ENCODE data around the gene ZNF436. TPM values are rescaled to one million over a fixed set of nuclear protein-coding genes. Genes with fewer than 3 reads are reported as not detected.

ZNF436 gene
- total and polyA plus RNA-seq, 3 donors from 2014 or later = 24.6 to 29.0 (median 26.7) TPM

DNA sequence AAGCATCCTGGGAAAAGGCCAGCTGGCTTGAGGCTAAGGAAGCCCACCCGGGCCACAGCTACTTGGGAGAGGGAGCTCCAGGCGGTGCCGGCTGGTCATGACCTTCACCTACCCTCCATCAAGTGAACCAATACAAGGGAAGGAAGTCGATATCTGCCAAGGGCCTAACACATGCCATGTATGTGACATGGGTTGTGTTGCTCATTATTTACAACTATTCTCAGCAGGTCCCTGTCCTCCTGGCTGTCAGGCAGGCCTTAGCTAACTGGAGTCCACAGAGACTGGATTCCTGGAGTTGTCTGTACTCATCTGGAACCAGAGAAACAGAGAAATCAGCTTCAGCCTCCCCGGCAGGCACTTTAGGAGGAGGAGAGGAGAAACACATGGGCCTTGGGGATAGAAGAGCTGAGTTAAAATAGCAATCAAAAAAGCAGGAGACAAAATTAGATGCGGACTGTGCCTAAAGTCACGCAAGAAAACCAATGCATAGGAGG lies 39.2 kb upstream of the ZNF436 start:
- no peak for DNase-seq
- intact Hi-C loops (cut with DNase I; ENCODE audit: low total_unique reads) = no loop called here
- no peak overlapping the region for H3K4me3 ChIP-seq
- 57 to 62% methylated on average over 7 of the region's 7 CpGs for WGBS, 2 donors
- TF ChIP-seq, protein P1, sequence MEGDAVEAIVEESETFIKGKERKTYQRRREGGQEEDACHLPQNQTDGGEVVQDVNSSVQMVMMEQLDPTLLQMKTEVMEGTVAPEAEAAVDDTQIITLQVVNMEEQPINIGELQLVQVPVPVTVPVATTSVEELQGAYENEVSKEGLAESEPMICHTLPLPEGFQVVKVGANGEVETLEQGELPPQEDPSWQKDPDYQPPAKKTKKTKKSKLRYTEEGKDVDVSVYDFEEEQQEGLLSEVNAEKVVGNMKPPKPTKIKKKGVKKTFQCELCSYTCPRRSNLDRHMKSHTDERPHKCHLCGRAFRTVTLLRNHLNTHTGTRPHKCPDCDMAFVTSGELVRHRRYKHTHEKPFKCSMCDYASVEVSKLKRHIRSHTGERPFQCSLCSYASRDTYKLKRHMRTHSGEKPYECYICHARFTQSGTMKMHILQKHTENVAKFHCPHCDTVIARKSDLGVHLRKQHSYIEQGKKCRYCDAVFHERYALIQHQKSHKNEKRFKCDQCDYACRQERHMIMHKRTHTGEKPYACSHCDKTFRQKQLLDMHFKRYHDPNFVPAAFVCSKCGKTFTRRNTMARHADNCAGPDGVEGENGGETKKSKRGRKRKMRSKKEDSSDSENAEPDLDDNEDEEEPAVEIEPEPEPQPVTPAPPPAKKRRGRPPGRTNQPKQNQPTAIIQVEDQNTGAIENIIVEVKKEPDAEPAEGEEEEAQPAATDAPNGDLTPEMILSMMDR (IDR thresholded peaks at IDR 0.05) = no peak
- no peak for TF ChIP-seq POLR2A (IDR thresholded peaks at IDR 0.05)
- no peaks in the 10 kb centered on the region for H3K9me3 ChIP-seq
- peaks cover 8% of the 10 kb centered on the region for H3K4me1 ChIP-seq
- no peaks in the 10 kb centered on the region for H3K36me3 ChIP-seq (ENCODE audit: low read depth, missing control alignments)
- H3K27me3 ChIP-seq = no peaks in the 10 kb centered on the region
- H3K27ac ChIP-seq = no peak overlapping the region

DNA sequence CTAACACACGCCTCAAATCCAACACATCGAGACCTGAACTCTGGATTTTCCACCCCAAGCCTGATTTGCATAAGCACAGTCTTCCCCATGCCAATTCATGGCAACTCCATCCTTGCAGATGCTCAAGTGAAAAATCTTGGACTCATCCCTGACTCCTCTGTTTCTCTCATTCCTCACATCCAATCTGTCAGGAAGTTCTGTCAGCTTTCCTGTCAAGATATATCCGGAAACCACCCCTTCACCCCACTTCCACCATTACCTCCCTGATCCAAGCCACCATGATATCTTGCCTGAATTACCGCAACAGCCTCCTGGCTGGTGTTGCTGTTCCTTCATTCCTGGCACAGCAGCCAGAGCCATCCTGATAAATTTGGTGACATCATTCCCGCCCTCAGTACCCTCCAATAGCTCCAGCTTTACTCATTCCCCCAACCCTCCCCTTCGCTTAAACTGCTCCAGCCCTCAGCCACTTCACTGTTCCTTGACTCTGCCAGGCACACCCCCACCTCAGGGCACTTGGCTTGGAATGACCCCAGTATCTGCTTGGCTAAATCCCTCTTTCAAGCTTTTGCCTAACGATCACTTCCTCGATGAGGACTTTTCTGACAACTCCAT lies 37.5 kb upstream of the ZNF436 start:
- Histone ChIP-seq H3K36me3 (ENCODE audit: low read depth, missing control alignments) (no peaks in the 10 kb centered on the region), H3K27me3 (no peaks in the 10 kb centered on the region), H3K4me3 (no peak overlapping the region), H3K9me3 (no peaks in the 10 kb centered on the region), H3K4me1 (peaks cover 19% of the 10 kb centered on the region), H3K27ac (no peak overlapping the region)
- intact Hi-C loops (cut with DNase I; ENCODE audit: low total_unique reads) = no loop called here
- no peak for TF ChIP-seq POLR2A (IDR thresholded peaks at IDR 0.05)
- TF ChIP-seq, protein P1 (IDR thresholded peaks at IDR 0.05) = no peak
- WGBS, 2 donors = 82 to 84% methylated on average over 8 of the region's 8 CpGs
- DNase-seq = no peak

DNA sequence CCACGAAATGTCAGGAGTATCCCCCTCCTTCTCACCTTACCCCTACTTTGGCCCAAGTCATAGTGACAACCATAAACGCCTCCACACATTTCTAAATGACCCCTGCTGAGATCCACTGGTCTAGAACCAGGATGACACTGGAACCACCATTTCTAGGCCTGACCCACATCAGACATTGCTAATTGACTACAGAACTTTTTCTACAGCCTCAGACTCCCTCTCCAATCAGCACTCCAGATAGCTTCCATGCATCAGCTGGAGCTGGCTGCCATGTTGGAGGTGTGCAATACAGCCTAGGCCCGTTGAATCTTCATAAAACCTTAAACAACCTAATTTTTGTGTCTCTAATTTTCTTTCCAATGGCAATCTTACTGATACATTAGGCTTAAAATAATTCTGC lies 36.3 kb upstream of the ZNF436 start:
- Histone ChIP-seq H3K4me1 (peaks cover 20% of the 10 kb centered on the region), H3K9me3 (no peaks in the 10 kb centered on the region), H3K4me3 (no peak overlapping the region), H3K27me3 (no peaks in the 10 kb centered on the region), H3K36me3 (ENCODE audit: low read depth, missing control alignments) (no peaks in the 10 kb centered on the region), H3K27ac (no peak overlapping the region)
- intact Hi-C loops (cut with DNase I; ENCODE audit: low total_unique reads) = no loop called here
- TF ChIP-seq, protein P1 (IDR thresholded peaks at IDR 0.05) = no peak
- TF ChIP-seq POLR2A (IDR thresholded peaks at IDR 0.05) = no peak
- 83 to 86% methylated on average over 2 to 3 of the region's 3 CpGs for WGBS, 2 donors
- DNase-seq = no peak

DNA sequence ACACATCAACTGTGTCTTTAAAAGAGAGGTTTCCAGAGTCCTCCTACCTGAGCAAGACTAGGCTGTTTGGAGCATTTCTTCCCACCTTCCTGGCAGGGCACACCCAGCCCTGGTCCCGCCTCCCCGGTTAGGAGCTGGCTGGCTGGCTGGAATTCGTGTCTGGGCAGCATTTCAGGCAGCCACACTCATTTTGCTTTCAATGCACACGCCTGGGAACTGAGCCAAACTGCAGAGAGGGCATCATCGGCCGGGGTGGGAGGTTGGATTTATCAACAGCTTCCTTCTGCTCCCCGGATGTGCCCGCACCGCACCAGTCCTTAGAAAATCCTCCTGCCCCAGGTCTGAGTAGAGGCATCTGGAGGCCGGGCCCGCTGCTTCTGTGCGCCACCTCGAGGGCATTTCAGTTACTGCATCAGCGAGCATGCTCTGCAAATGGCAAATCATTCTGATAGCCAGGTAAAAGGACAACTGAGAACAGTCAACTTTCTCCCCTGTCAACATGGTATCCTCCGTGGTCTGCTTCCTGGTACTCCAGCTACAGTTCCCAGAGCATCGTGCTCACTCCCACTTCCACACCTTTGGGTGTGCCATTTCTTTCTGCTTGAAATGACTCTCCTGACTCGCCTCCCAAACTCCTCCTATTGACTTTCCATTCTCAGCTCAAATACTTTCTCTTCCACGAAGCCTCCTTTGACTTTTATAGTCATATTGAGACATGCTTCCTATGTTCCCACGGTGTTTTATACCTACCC lies 34.3 kb upstream of the ZNF436 start:
- H3K36me3 ChIP-seq (ENCODE audit: low read depth, missing control alignments) = no peaks in the 10 kb centered on the region
- no peak for TF ChIP-seq POLR2A (IDR thresholded peaks at IDR 0.05)
- TF ChIP-seq, protein P1 (IDR thresholded peaks at IDR 0.05) = peak; percentile 76 to 96 (median 94)
- H3K4me1 ChIP-seq = peaks cover 24% of the 10 kb centered on the region
- H3K9me3 ChIP-seq = no peaks in the 10 kb centered on the region
- intact Hi-C loops (cut with DNase I; ENCODE audit: low total_unique reads) = no loop called here
- 10 to 15% methylated on average over 11 to 19 of the region's 19 CpGs for WGBS, 2 donors
- peak; percentile 92 for DNase-seq
- H3K27me3 ChIP-seq = no peaks in the 10 kb centered on the region
- H3K27ac ChIP-seq = peak overlapping the region in 1 of 2 donors; percentile 28
- H3K4me3 ChIP-seq = no peak overlapping the region
